ENCODE measurements around the gene TSHR. TPM values are rescaled to one million over a fixed set of nuclear protein-coding genes. Genes with fewer than 3 reads are reported as not detected.

The TSHR gene
- total RNA-seq, 3 donors from 2014 or later, result 0.60 TPM; not detected in 2

- no peaks in the 10 kb centered on the region for H3K9me3 ChIP-seq
- intact Hi-C loops (cut with DNase I, micrococcal nuclease), result no loop called here
- ATAC-seq, result no peak
- no peak for DNase-seq
- H3K4me1 ChIP-seq (ENCODE audit: low read depth), result no peaks in the 10 kb centered on the region
- H3K36me3 ChIP-seq (ENCODE audit: low read depth), result no peaks in the 10 kb centered on the region
- no peak for TF ChIP-seq CTCF (IDR thresholded peaks at IDR 0.05)
- no peak overlapping the region for H3K4me3 ChIP-seq
Measured at GRCh38 chr14:81001447-81001846, 46.0 kb downstream of the TSHR start.

- intact Hi-C loops (cut with DNase I, micrococcal nuclease), result no loop called here
- no peaks in the 10 kb centered on the region for H3K4me1 ChIP-seq (ENCODE audit: low read depth)
- no peak for ATAC-seq
- no peak for TF ChIP-seq CTCF (IDR thresholded peaks at IDR 0.05)
- no peak overlapping the region for H3K4me3 ChIP-seq
- H3K36me3 ChIP-seq (ENCODE audit: low read depth), result no peaks in the 10 kb centered on the region
- no peaks in the 10 kb centered on the region for H3K9me3 ChIP-seq
- DNase-seq, result no peak
Measured at GRCh38 chr14:81004575-81004974, 49.2 kb downstream of the TSHR start.

- intact Hi-C loops (cut with DNase I, micrococcal nuclease), result no loop called here
Measured at GRCh38 chr14:81005540-81006228, 50.3 kb downstream of the TSHR start.

GRCh38 chr14:81006266-81006665 is 50.8 kb downstream of the TSHR start:
- intact Hi-C loops (cut with DNase I, micrococcal nuclease), result no loop called here
- Histone ChIP-seq H3K36me3 (ENCODE audit: low read depth) (no peaks in the 10 kb centered on the region), H3K9me3 (no peaks in the 10 kb centered on the region), H3K4me1 (ENCODE audit: low read depth) (no peaks in the 10 kb centered on the region), H3K4me3 (no peak overlapping the region)
- no peak for TF ChIP-seq CTCF (IDR thresholded peaks at IDR 0.05)
- no peak for ATAC-seq
- DNase-seq, result no peak

More at GRCh38 chr14:81005540-81006228, 50.3 kb downstream of the TSHR start:
- no peak for TF ChIP-seq CTCF (IDR thresholded peaks at IDR 0.05)
- no peaks in the 10 kb centered on the region for H3K9me3 ChIP-seq
- H3K36me3 ChIP-seq (ENCODE audit: low read depth), result no peaks in the 10 kb centered on the region
- DNase-seq, result no peak
- no peak for ATAC-seq
- no peaks in the 10 kb centered on the region for H3K4me1 ChIP-seq (ENCODE audit: low read depth)
- no peak overlapping the region for H3K4me3 ChIP-seq

- no peaks in the 10 kb centered on the region for H3K4me1 ChIP-seq (ENCODE audit: low read depth)
- no peak for TF ChIP-seq CTCF (IDR thresholded peaks at IDR 0.05)
- intact Hi-C loops (cut with DNase I, micrococcal nuclease), result no loop called here
- no peaks in the 10 kb centered on the region for H3K9me3 ChIP-seq
- H3K36me3 ChIP-seq (ENCODE audit: low read depth), result no peaks in the 10 kb centered on the region
- DNase-seq (no peak), ATAC-seq (no peak)
- H3K4me3 ChIP-seq, result no peak overlapping the region
Measured at GRCh38 chr14:81007131-81007530, 51.7 kb downstream of the TSHR start.

- intact Hi-C loops (cut with DNase I, micrococcal nuclease), result no loop called here
Measured at GRCh38 chr14:81009346-81009745, 53.9 kb downstream of the TSHR start.

More at GRCh38 chr14:81009346-81009745, 53.9 kb downstream of the TSHR start:
- H3K36me3 ChIP-seq (ENCODE audit: low read depth), result no peaks in the 10 kb centered on the region
- H3K4me1 ChIP-seq (ENCODE audit: low read depth), result no peaks in the 10 kb centered on the region
- no peaks in the 10 kb centered on the region for H3K9me3 ChIP-seq
- ATAC-seq (no peak), DNase-seq (no peak)
- H3K4me3 ChIP-seq, result no peak overlapping the region
- no peak for TF ChIP-seq CTCF (IDR thresholded peaks at IDR 0.05)

Data from mucosa of descending colon (tissue), 3 donors.